SK-N-SH (cell line): ENCODE measurements around the gene CAVIN1. TPM values are rescaled to one million over a fixed set of nuclear protein-coding genes. Genes with fewer than 3 reads are reported as not detected.
"Not testable (repeated sequence)": the region's sequence is repeated elsewhere in the genome, so short reads cannot be mapped to it uniquely, and the experiment has no call there.

ENCODE experiments used
- CTCF ChIA-PET: fragments of 300-600, 350-600 bp; formaldehyde crosslinking; extraction: SDS; loops from one replicate; lab custom pipeline; 2021; lab: Yijun Ruan, JAX
- POLR2A ChIA-PET: fragments of 350-600 bp; sonication (Branson Sonifier 250); formaldehyde crosslinking; extraction: SDS; loops from one replicate; lab custom pipeline; 2020; ENCODE audit warnings: antibody characterized with exemption, inconsistent platforms; lab: Yijun Ruan, JAX
- DNase-seq: peaks from one replicate; pipeline ENCODE4 v3.0.0; 2012
- H2AFZ ChIP-seq: fragments of 200-600 bp; sonication (generic); 2 replicates; pipeline ENCODE4 v1.8.1; 2016; ENCODE audit warnings: antibody characterized with exemption, mild to moderate bottlenecking, low read depth
- H3F3A ChIP-seq: fragments of 200-600 bp; sonication (generic); replicated peaks from 2 replicates; pipeline ENCODE3; 2016; ENCODE audit warnings: antibody characterized with exemption, mild to moderate bottlenecking; ENCODE audit not compliant: insufficient read depth
- H3K27ac ChIP-seq, 2 experiments: fragments of 200-500 bp in 1 of 2; fragments of 200-600 bp in 1 of 2; sonication (Bioruptor generic) in 1 of 2; sonication (generic), shearing (Covaris generic) in 1 of 2; 2 replicates each; pipeline versions ENCODE4 v1.5.1 to v1.6.1; 2014 to 2016; ENCODE audit warnings: low read depth in 2 of 2, inconsistent platforms in 1 of 2, low read length in 1 of 2, mild to moderate bottlenecking in 1 of 2, mixed read lengths in 1 of 2
- H3K27me3 ChIP-seq: fragments of 200-600 bp; sonication (generic), shearing (Covaris generic); 2 replicates; pipeline ENCODE4 v1.6.1; 2016; ENCODE audit warnings: mixed run types; ENCODE audit not compliant: insufficient read depth
- H3K36me3 ChIP-seq, 2 experiments: fragments of 200-500 bp in 1 of 2; fragments of 200-600 bp in 1 of 2; sonication (Bioruptor generic) in 1 of 2; sonication (generic) in 1 of 2; replicated peaks in 1 of 2; 2 replicates each; pipeline versions ENCODE3 to v1.5.1; 2014 to 2016; ENCODE audit warnings: low read length in 1 of 2, mild to moderate bottlenecking in 1 of 2; ENCODE audit not compliant: insufficient read depth in 2 of 2, control insufficient read depth in 1 of 2
- H3K4me1 ChIP-seq, 2 experiments: fragments of 200-500 bp in 1 of 2; fragments of 200-600 bp in 1 of 2; sonication (Bioruptor generic) in 1 of 2; sonication (generic), shearing (Covaris generic) in 1 of 2; 2 replicates each; pipeline versions ENCODE4 v1.5.1 to v1.6.1; 2014 to 2016; ENCODE audit warnings: low read depth in 1 of 2, low read length in 1 of 2, mixed run types in 1 of 2; ENCODE audit not compliant: insufficient read depth in 2 of 2, control insufficient read depth in 1 of 2
- H3K4me2 ChIP-seq: fragments of 200-600 bp; sonication (generic), shearing (Covaris generic); 2 replicates; pipeline ENCODE4 v1.6.1; 2017; ENCODE audit warnings: mixed run types
- H3K4me3 ChIP-seq, 2 experiments: fragments of 200-500 bp in 1 of 2; fragments of 200-600 bp in 1 of 2; sonication (Bioruptor generic) in 1 of 2; sonication (generic), shearing (Covaris generic) in 1 of 2; 2 replicates each; pipeline versions ENCODE4 v1.5.1 to v1.8.1; 2014 to 2016; ENCODE audit warnings: low read depth in 2 of 2, inconsistent platforms in 1 of 2, low read length in 1 of 2, mild to moderate bottlenecking in 1 of 2, mixed read lengths in 1 of 2, moderate library complexity in 1 of 2
- H3K79me2 ChIP-seq: fragments of 200-600 bp; sonication (generic); 2 replicates; pipeline ENCODE4 v1.8.1; 2017; ENCODE audit warnings: mild to moderate bottlenecking; ENCODE audit not compliant: insufficient read depth
- H3K9ac ChIP-seq: fragments of 200-600 bp; sonication (generic); 2 replicates; pipeline ENCODE4 v1.6.1; 2017; ENCODE audit warnings: mixed run types
- H3K9me2 ChIP-seq: fragments of 200-600 bp; sonication (generic); 2 replicates; pipeline ENCODE4 v1.6.1; 2017; ENCODE audit warnings: mixed run types
- H3K9me3 ChIP-seq: fragments of 200-600 bp; sonication (generic); 2 replicates; pipeline ENCODE4 v1.6.1; 2017; ENCODE audit warnings: mixed run types, mild to moderate bottlenecking, moderate library complexity
- H4K20me1 ChIP-seq: fragments of 200-600 bp; sonication (generic); 2 replicates; pipeline ENCODE4 v1.6.1; 2017; ENCODE audit warnings: mild to moderate bottlenecking, mixed run types; ENCODE audit not compliant: insufficient read depth
- ELF1 ChIP-seq: IDR thresholded peaks from 2 replicates; pipeline ENCODE4 v1.4.0; 2012
- EZH2phosphoT487 ChIP-seq: fragments of 200-600 bp; sonication (generic); IDR thresholded peaks from 2 replicates; pipeline ENCODE4 v1.6.1; 2017; ENCODE audit warnings: low read depth, mixed run types, mild to moderate bottlenecking, antibody characterized with exemption, moderate library complexity, borderline replicate concordance
- GATA2 ChIP-seq: sonication (generic); formaldehyde crosslinking; IDR thresholded peaks from 2 replicates; pipeline ENCODE4 v1.5.0; 2020; ENCODE audit warnings: mild to moderate bottlenecking, missing genetic modification reagents
- NFIC ChIP-seq: IDR thresholded peaks from 2 replicates; pipeline ENCODE4 v1.4.0; 2012; ENCODE audit warnings: borderline replicate concordance
- NRF1 ChIP-seq: IDR thresholded peaks from 2 replicates; pipeline ENCODE4 v1.6.1; 2012; ENCODE audit warnings: low read depth, mild to moderate bottlenecking, low read length
- POLR2AphosphoS5 ChIP-seq: IDR thresholded peaks from 2 replicates; pipeline ENCODE4 v1.6.1; 2012; ENCODE audit warnings: low read depth, low read length
- RAD21 ChIP-seq: IDR thresholded peaks from 2 replicates; pipeline ENCODE4 v1.6.1; 2012; ENCODE audit warnings: mild to moderate bottlenecking, low read length
- RFX5 ChIP-seq: IDR thresholded peaks from 2 replicates; pipeline ENCODE4 v1.6.1; 2012; ENCODE audit warnings: mild to moderate bottlenecking, improper control_type of control experiment, low read length
- SMC3 ChIP-seq: IDR thresholded peaks from 2 replicates; pipeline ENCODE4 v1.6.1; 2012; ENCODE audit warnings: low read depth, low read length, improper control_type of control experiment
- TEAD4 ChIP-seq: IDR thresholded peaks from 2 replicates; pipeline ENCODE4 v1.4.0; 2012; ENCODE audit warnings: mild to moderate bottlenecking, borderline replicate concordance; ENCODE audit not compliant: insufficient read depth
- WGBS: methylation state at CpG from one replicate; pipeline ENCODE4 v1.1.6; 2017; ENCODE audit warnings: low lambda C conversion rate; 5-methylcytosine and 5-hydroxymethylcytosine counted together
- polyA plus RNA-seq, 3 experiments: library from polyadenylated mRNA; depleted of rRNA; stranded (reverse); fragments of >200 nt; gene quantifications; 2 replicates each; pipeline ENCODE4 v1.2.3, GENCODE V29; 2012
- TF ChIP-seq, protein P1 (sequence below): fragments of 150-350 bp; IDR thresholded peaks from 2 replicates; pipeline ENCODE4 v1.6.1; 2017; ENCODE audit warnings: antibody characterized with exemption, low read length, low read depth, borderline replicate concordance
- TF ChIP-seq, protein P2 (sequence below): fragments of 200-600 bp; sonication (generic); IDR thresholded peaks from 2 replicates; pipeline ENCODE4 v1.6.1; 2017; ENCODE audit warnings: antibody characterized with exemption, mild to moderate bottlenecking, moderate library complexity
- TF ChIP-seq, protein P3 (sequence below): IDR thresholded peaks from 2 replicates; pipeline ENCODE4 v1.6.1; 2012; ENCODE audit warnings: mild to moderate bottlenecking, low read depth, low read length, moderate library complexity

CAVIN1 gene
- polyA plus RNA-seq, 1 of the 3 experiments (the other 2 are of a cell fraction): 290 TPM

DNA sequence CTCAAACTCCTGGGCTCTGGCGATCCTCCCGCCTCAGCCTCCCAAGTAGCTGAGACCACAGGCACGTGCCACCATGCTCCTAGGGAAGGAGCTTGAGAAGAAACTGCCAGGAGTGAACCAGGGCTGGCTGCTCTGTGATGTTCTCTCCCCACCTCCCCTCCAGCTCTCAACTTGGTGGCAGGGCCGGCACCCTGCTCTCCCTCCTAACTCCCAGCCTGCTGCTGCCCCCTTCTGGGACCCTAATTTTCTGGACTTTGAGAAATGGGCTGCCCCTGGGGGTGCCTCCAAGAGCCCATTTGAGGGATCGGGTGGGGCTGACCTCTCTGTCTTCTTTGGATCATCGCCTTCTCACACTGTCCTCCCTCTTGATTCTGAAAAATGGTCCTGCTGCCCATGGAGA lies 19.9 kb downstream of the CAVIN1 start:
- H3K4me1 ChIP-seq: peaks cover 10 to 14% of the 10 kb centered on the region in 2 experiments; a peak in 3 of 4 replicates
- peak overlapping the region in 1 of 2 experiments; percentile 5; a peak in 1 of 4 replicates for H3K27ac ChIP-seq
- H3K79me2 ChIP-seq: peaks cover 69% of the 10 kb centered on the region
- peak; percentile 58 for DNase-seq
- no peaks in the 10 kb centered on the region for H3K9me2 ChIP-seq
- TF ChIP-seq, protein P1, sequence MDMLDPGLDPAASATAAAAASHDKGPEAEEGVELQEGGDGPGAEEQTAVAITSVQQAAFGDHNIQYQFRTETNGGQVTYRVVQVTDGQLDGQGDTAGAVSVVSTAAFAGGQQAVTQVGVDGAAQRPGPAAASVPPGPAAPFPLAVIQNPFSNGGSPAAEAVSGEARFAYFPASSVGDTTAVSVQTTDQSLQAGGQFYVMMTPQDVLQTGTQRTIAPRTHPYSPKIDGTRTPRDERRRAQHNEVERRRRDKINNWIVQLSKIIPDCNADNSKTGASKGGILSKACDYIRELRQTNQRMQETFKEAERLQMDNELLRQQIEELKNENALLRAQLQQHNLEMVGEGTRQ: no peak
- TF ChIP-seq, protein P2, sequence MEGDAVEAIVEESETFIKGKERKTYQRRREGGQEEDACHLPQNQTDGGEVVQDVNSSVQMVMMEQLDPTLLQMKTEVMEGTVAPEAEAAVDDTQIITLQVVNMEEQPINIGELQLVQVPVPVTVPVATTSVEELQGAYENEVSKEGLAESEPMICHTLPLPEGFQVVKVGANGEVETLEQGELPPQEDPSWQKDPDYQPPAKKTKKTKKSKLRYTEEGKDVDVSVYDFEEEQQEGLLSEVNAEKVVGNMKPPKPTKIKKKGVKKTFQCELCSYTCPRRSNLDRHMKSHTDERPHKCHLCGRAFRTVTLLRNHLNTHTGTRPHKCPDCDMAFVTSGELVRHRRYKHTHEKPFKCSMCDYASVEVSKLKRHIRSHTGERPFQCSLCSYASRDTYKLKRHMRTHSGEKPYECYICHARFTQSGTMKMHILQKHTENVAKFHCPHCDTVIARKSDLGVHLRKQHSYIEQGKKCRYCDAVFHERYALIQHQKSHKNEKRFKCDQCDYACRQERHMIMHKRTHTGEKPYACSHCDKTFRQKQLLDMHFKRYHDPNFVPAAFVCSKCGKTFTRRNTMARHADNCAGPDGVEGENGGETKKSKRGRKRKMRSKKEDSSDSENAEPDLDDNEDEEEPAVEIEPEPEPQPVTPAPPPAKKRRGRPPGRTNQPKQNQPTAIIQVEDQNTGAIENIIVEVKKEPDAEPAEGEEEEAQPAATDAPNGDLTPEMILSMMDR: peak; percentile 27
- TF ChIP-seq RAD21: peak; percentile 62
- TF ChIP-seq SMC3: peak; percentile 24; the same call in 1 of the 2 replicates
- WGBS: 83% methylated on average over 6 of the region's 6 CpGs
- H3F3A ChIP-seq: peaks cover 60% of the 10 kb centered on the region
- ChIA-PET CTCF (interaction anchor here (0.6 to 26.0 kb wide), 23 partner anchors 11 to 441 kb away, joined by 3 to 683 read pairs (median 3); partner anchors contain the start of genes KAT2A and STAT3), POLR2A (no interaction called here)
- H3K4me2 ChIP-seq: no peak overlapping the region
- H3K36me3 ChIP-seq: peaks cover 16 to 39% of the 10 kb centered on the region in 2 experiments
- H3K9ac ChIP-seq: no peak overlapping the region
- H2AFZ ChIP-seq: no peak overlapping the region
- peaks cover 81% of the 10 kb centered on the region for H4K20me1 ChIP-seq
- no peak overlapping the region for H3K4me3 ChIP-seq
- H3K9me3 ChIP-seq: no peaks in the 10 kb centered on the region
- H3K27me3 ChIP-seq: no peaks in the 10 kb centered on the region

DNA sequence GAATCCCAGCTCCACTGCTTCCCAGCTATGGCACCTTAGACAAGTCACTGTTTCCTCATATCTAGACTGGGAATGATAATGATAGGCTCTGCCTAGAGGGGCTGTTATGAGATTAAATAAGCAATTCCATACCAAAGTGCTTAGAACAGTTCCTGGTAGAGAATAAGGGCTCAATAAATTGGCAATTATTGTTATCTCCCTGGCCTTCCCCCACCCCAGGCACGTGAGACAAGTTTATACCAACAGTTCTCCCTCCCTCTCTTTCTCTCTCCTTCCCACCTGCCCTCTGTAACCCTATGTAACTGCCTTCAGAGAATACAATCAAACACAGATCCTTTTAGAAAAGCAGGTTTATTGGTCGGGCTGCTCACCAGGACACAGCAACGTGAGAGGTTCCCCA lies 20.9 kb downstream of the CAVIN1 start:
- TF ChIP-seq RAD21 (no peak), RFX5 (no peak), POLR2AphosphoS5 (no peak), EZH2phosphoT487 (no peak), GATA2 (no peak), NRF1 (no peak), NFIC (no peak), ELF1 (no peak), TEAD4 (no peak)
- TF ChIP-seq, protein P3, sequence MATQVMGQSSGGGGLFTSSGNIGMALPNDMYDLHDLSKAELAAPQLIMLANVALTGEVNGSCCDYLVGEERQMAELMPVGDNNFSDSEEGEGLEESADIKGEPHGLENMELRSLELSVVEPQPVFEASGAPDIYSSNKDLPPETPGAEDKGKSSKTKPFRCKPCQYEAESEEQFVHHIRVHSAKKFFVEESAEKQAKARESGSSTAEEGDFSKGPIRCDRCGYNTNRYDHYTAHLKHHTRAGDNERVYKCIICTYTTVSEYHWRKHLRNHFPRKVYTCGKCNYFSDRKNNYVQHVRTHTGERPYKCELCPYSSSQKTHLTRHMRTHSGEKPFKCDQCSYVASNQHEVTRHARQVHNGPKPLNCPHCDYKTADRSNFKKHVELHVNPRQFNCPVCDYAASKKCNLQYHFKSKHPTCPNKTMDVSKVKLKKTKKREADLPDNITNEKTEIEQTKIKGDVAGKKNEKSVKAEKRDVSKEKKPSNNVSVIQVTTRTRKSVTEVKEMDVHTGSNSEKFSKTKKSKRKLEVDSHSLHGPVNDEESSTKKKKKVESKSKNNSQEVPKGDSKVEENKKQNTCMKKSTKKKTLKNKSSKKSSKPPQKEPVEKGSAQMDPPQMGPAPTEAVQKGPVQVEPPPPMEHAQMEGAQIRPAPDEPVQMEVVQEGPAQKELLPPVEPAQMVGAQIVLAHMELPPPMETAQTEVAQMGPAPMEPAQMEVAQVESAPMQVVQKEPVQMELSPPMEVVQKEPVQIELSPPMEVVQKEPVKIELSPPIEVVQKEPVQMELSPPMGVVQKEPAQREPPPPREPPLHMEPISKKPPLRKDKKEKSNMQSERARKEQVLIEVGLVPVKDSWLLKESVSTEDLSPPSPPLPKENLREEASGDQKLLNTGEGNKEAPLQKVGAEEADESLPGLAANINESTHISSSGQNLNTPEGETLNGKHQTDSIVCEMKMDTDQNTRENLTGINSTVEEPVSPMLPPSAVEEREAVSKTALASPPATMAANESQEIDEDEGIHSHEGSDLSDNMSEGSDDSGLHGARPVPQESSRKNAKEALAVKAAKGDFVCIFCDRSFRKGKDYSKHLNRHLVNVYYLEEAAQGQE: no peak
- TF ChIP-seq, protein P2: no peak
- H3K27ac ChIP-seq: peak overlapping the region in 1 of 2 experiments; percentile 34; a peak in 2 of 4 replicates
- H3F3A ChIP-seq: peaks cover 55% of the 10 kb centered on the region
- H3K4me2 ChIP-seq: no peak overlapping the region
- no peak for DNase-seq
- H3K4me3 ChIP-seq: no peak overlapping the region
- H3K4me1 ChIP-seq: peaks cover 6 to 10% of the 10 kb centered on the region in 2 experiments; a peak in 2 of 4 replicates
- peaks cover 16 to 38% of the 10 kb centered on the region in 2 experiments for H3K36me3 ChIP-seq
- peaks cover 71% of the 10 kb centered on the region for H4K20me1 ChIP-seq
- H3K9ac ChIP-seq: no peak overlapping the region
- WGBS: 70% methylated on average over 3 of the region's 3 CpGs
- no peak overlapping the region for H2AFZ ChIP-seq
- ChIA-PET CTCF (interaction anchor here (0.9 to 26.0 kb wide), 9 partner anchors 10 to 281 kb away, joined by 3 to 683 read pairs (median 3); partner anchors contain the start of genes KAT2A and STAT3), POLR2A (no interaction called here)
- no peaks in the 10 kb centered on the region for H3K27me3 ChIP-seq
- no peaks in the 10 kb centered on the region for H3K9me2 ChIP-seq
- H3K79me2 ChIP-seq: peaks cover 58% of the 10 kb centered on the region
- H3K9me3 ChIP-seq: no peaks in the 10 kb centered on the region

DNA sequence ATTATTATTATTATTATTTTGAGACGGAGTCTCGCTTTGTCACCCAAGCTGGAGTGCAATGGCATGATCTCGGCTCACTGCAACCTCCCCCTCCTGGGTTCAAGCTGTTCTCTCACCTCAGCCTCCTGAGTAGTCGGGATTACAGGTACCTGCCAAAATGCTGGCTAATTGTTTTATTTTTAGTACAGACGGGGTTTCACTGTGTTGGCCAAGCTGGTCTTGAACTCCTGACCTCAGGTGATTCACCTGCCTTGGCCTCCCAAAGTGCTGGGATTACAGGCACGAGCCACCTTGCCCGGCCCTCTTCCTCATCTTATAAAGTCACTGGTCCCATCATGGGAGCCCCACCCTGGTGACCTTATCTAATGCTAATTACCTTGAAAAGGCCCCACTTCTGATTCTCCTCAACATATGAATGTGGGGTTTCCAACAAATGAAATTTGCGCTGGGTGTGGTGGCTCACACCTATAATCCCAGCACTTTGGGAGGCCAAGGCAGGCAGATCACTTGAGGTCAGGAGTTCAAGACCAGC lies 22.1 kb downstream of the CAVIN1 start:
- not testable (repeated sequence) for H3K9me3 ChIP-seq, DNase-seq, H3K4me3 ChIP-seq, H3K9ac ChIP-seq, H3K9me2 ChIP-seq, H2AFZ ChIP-seq, H3K27ac ChIP-seq, H3K4me1 ChIP-seq, H3K4me2 ChIP-seq, H3K27me3 ChIP-seq
- Histone ChIP-seq H4K20me1 (peaks cover 59% of the 10 kb centered on the region), H3K79me2 (peaks cover 46% of the 10 kb centered on the region), H3K36me3 (peaks cover 16 to 31% of the 10 kb centered on the region in 2 experiments), H3F3A (peaks cover 48% of the 10 kb centered on the region)
- CTCF ChIA-PET: interaction anchor here (0.8 to 26.0 kb wide), 2 partner anchors 82 to 179 kb away, joined by 3 to 683 read pairs; no protein-coding TSS in a partner anchor
- 90% methylated on average over 8 of the region's 8 CpGs for WGBS
- POLR2A ChIA-PET: interaction anchor here (0.6 kb wide), 1 partner anchor 104 kb away, joined by 4 read pairs; no protein-coding TSS in a partner anchor
